Stimulated activated CD4-positive, alpha-beta T cell treated with anti-CD3 and anti-CD28 coated beads, Interleukin-1b, Interleukin-23, amount 100 ng/mL, for 48 hours (primary cell): Measurements from ENCODE around the gene CLOCK.

Experiments
- DNase-seq: peaks from one replicate; pipeline ENCODE4 v3.0.0-alpha.2; 2020

CLOCK gene

GRCh38 chr4:55475394-55476243, 71.1 kb downstream of the CLOCK start:
- peak; percentile 6 for DNase-seq

- DNase-seq = no peak
These were observed 76.7 kb downstream of the CLOCK start for GRCh38 chr4:55469979-55470378.

GRCh38 chr4:55468724-55469123, 78.0 kb downstream of the CLOCK start:
- DNase-seq = no peak

GRCh38 chr4:55466001-55466400, 80.7 kb downstream of the CLOCK start:
- no peak for DNase-seq

GRCh38 chr4:55458611-55459010, 88.1 kb downstream of the CLOCK start:
- DNase-seq = no peak

- no peak for DNase-seq
These were observed 88.5 kb downstream of the CLOCK start for GRCh38 chr4:55458164-55458563.

- no peak for DNase-seq
These were observed 96.1 kb downstream of the CLOCK start for GRCh38 chr4:55450566-55450965.

- no peak for DNase-seq
These were observed 98.9 kb downstream of the CLOCK start for GRCh38 chr4:55447831-55448230.

- no peak for DNase-seq
These were observed 99.5 kb downstream of the CLOCK start for GRCh38 chr4:55447108-55447708.

- no peak for DNase-seq
These were observed 100.2 kb downstream of the CLOCK start for GRCh38 chr4:55446578-55446922.

- no peak for DNase-seq
These were observed 100.7 kb downstream of the CLOCK start for GRCh38 chr4:55445921-55446577.

- no peak for DNase-seq
These were observed 101.9 kb downstream of the CLOCK start for GRCh38 chr4:55444827-55445226.

- DNase-seq = no peak
These were observed 104.2 kb downstream of the CLOCK start for GRCh38 chr4:55442541-55442940.

- DNase-seq = no peak
These were observed 105.9 kb downstream of the CLOCK start for GRCh38 chr4:55440786-55441185.

GRCh38 chr4:55439023-55439422, 107.7 kb downstream of the CLOCK start:
- DNase-seq = no peak

GRCh38 chr4:55438314-55438713, 108.4 kb downstream of the CLOCK start:
- DNase-seq = no peak

GRCh38 chr4:55437823-55438222, 108.9 kb downstream of the CLOCK start:
- DNase-seq = no peak

- DNase-seq = no peak
These were observed 109.3 kb downstream of the CLOCK start for GRCh38 chr4:55437356-55437796.

- peak; percentile 42 for DNase-seq
These were observed 111.4 kb downstream of the CLOCK start for GRCh38 chr4:55435141-55435841.

- DNase-seq = no peak
These were observed 114.9 kb downstream of the CLOCK start for GRCh38 chr4:55431710-55432336.

GRCh38 chr4:55424791-55425190, 121.9 kb downstream of the CLOCK start:
- DNase-seq = no peak

GRCh38 chr4:55416176-55416575, 130.5 kb downstream of the CLOCK start:
- DNase-seq = no peak

- no peak for DNase-seq
These were observed 135.1 kb downstream of the CLOCK start for GRCh38 chr4:55411621-55412020.
